IMR-90 (cell line): ENCODE measurements around the gene GALNT13. TPM values are rescaled to one million over a fixed set of nuclear protein-coding genes. Genes with fewer than 3 reads are reported as not detected.

Experiments
- ATAC-seq: fragments of 200-7000 bp; cut with Tn5 transposase; 2 replicates; pipeline ENCODE4 v1.9.1; 2020; ENCODE audit warnings: low read depth, mild to moderate bottlenecking, moderate library complexity
- BruUV-seq: library from RNA; stranded (reverse); fragments of 400-500 nt; replicated peaks from 2 replicates; lab custom pipeline; 2021; lab: Mats Ljungman, UMichigan
- CTCF ChIA-PET: fragments of 300-600 bp; formaldehyde crosslinking; extraction: SDS; loops from one replicate; lab custom pipeline; 2021; ENCODE audit warnings: antibody characterized with exemption; lab: Yijun Ruan, JAX
- POLR2A ChIA-PET: fragments of 300-600 bp; sonication (Branson Sonifier 250); formaldehyde crosslinking; loops from one replicate; lab custom pipeline; 2022; ENCODE audit warnings: antibody characterized with exemption; ENCODE audit not compliant: unreplicated experiment; lab: Charles Lee
- DNase-seq: peaks from one replicate; pipeline ENCODE4 v3.0.0; 2013
- H2AFZ ChIP-seq: replicated peaks from 2 replicates; pipeline ENCODE3; 2013; ENCODE audit warnings: low read length, mild to moderate bottlenecking; ENCODE audit not compliant: poor library complexity
- H2AK5ac ChIP-seq: 2 replicates; pipeline ENCODE4 v1.6.1; 2013; ENCODE audit warnings: low read depth, low read length, inconsistent platforms
- H2AK9ac ChIP-seq: replicated peaks from 2 replicates; pipeline ENCODE3; 2013; ENCODE audit warnings: mild to moderate bottlenecking, low read depth, low read length, moderate library complexity; ENCODE audit not compliant: poor library complexity
- H2BK120ac ChIP-seq: 2 replicates; pipeline ENCODE4 v1.6.1; 2013; ENCODE audit warnings: low read depth, low read length, inconsistent platforms
- H2BK15ac ChIP-seq: 3 replicates; pipeline ENCODE4 v1.6.1; 2013; ENCODE audit warnings: low read depth, low read length, inconsistent platforms
- H2BK20ac ChIP-seq: 2 replicates; pipeline ENCODE4 v1.6.1; 2013; ENCODE audit warnings: low read depth, mild to moderate bottlenecking, inconsistent platforms, low read length, moderate library complexity
- H2BK5ac ChIP-seq: 2 replicates; pipeline ENCODE4 v1.6.1; 2013; ENCODE audit warnings: mild to moderate bottlenecking, low read depth, low read length, inconsistent platforms; ENCODE audit not compliant: poor library complexity, severe bottlenecking
- H3K14ac ChIP-seq: replicated peaks from 2 replicates; pipeline ENCODE4 v1.6.1; 2013; ENCODE audit warnings: low read depth, low read length, inconsistent platforms
- H3K18ac ChIP-seq: 2 replicates; pipeline ENCODE4 v1.6.1; 2013; ENCODE audit warnings: low read depth, low read length, control low read depth
- H3K23ac ChIP-seq: 2 replicates; pipeline ENCODE4 v1.6.1; 2013; ENCODE audit warnings: low read depth, low read length, inconsistent platforms
- H3K27ac ChIP-seq: 2 replicates; pipeline ENCODE4 v1.5.1; 2013; ENCODE audit warnings: mild to moderate bottlenecking, control low read depth, low read length; ENCODE audit not compliant: insufficient read depth
- H3K27me3 ChIP-seq: 2 replicates; pipeline ENCODE4 v1.6.1; 2013; ENCODE audit warnings: low read length; ENCODE audit not compliant: control insufficient read depth, insufficient read depth
- H3K36me3 ChIP-seq: 2 replicates; pipeline ENCODE4 v1.6.1; 2013; ENCODE audit warnings: low read length, mixed read lengths; ENCODE audit not compliant: control insufficient read depth, insufficient read depth
- H3K4ac ChIP-seq: 2 replicates; pipeline ENCODE4 v1.6.1; 2013; ENCODE audit warnings: low read depth, low read length, inconsistent platforms
- H3K4me1 ChIP-seq: 2 replicates; pipeline ENCODE4 v1.6.1; 2013; ENCODE audit warnings: low read length, mixed read lengths; ENCODE audit not compliant: control insufficient read depth, insufficient read depth
- H3K4me2 ChIP-seq: 2 replicates; pipeline ENCODE4 v1.6.1; 2013; ENCODE audit warnings: low read depth, mild to moderate bottlenecking, control low read depth, low read length, moderate library complexity
- H3K4me3 ChIP-seq: 2 replicates; pipeline ENCODE4 v1.5.1; 2013; ENCODE audit warnings: low read depth, mild to moderate bottlenecking, control low read depth, low read length, moderate library complexity; ENCODE audit not compliant: insufficient read depth
- H3K56ac ChIP-seq: 2 replicates; pipeline ENCODE4 v1.6.1; 2013; ENCODE audit warnings: low read length, inconsistent platforms; ENCODE audit not compliant: insufficient read depth; ENCODE audit errors: extremely low read depth
- H3K79me1 ChIP-seq, 2 experiments: 2 replicates each; pipeline ENCODE4 v1.6.1; 2013; ENCODE audit warnings: low read length in 2 of 2, inconsistent platforms in 1 of 2, low read depth in 1 of 2
- H3K9ac ChIP-seq: 2 replicates; pipeline ENCODE4 v1.6.1; 2013; ENCODE audit warnings: low read depth, low read length, control low read depth
- H3K9me1 ChIP-seq: 2 replicates; pipeline ENCODE4 v1.6.1; 2013; ENCODE audit warnings: low read length, inconsistent platforms; ENCODE audit not compliant: insufficient read depth
- H3K9me3 ChIP-seq: 2 replicates; pipeline ENCODE4 v1.6.1; 2013; ENCODE audit warnings: low read length; ENCODE audit not compliant: control insufficient read depth, insufficient read depth
- H4K20me1 ChIP-seq: 2 replicates; pipeline ENCODE4 v1.6.1; 2013; ENCODE audit warnings: low read length, inconsistent platforms; ENCODE audit not compliant: insufficient read depth
- H4K5ac ChIP-seq: 2 replicates; pipeline ENCODE4 v1.6.1; 2013; ENCODE audit warnings: mild to moderate bottlenecking, low read depth, low read length, control low read depth
- H4K8ac ChIP-seq, 2 experiments: 2 replicates each; pipeline ENCODE4 v1.6.1; 2013; ENCODE audit warnings: low read depth in 2 of 2, low read length in 2 of 2, control low read depth in 1 of 2, inconsistent platforms in 1 of 2
- H4K91ac ChIP-seq: 2 replicates; pipeline ENCODE4 v1.6.1; 2013; ENCODE audit warnings: low read depth, low read length, inconsistent platforms; ENCODE audit not compliant: insufficient read depth
- BHLHE40 ChIP-seq: fragments of 150-350 bp; IDR thresholded peaks from 2 replicates; pipeline ENCODE4 v1.6.1; 2016; ENCODE audit warnings: mild to moderate bottlenecking, low read depth, low read length
- MAZ ChIP-seq: IDR thresholded peaks from 2 replicates; pipeline ENCODE4 v1.6.1; 2012; ENCODE audit warnings: low read depth, mild to moderate bottlenecking, low read length, improper control_type of control experiment, moderate library complexity, borderline replicate concordance
- WGBS, 2 experiments: methylation state at CpG; one replicate each; pipeline versions ENCODE4 v1.1.5 to v1.1.7; 2013; ENCODE audit warnings: missing lambda C conversion rate in 2 of 2; ENCODE audit not compliant: insufficient read length in 1 of 2; ENCODE audit errors: extremely low coverage in 2 of 2; 5-methylcytosine and 5-hydroxymethylcytosine counted together
- dilution Hi-C: fragments of 300-500 bp; cut with HindIII; formaldehyde crosslinking; loops from one replicate; pipeline ENCODE4 v1.14.3; 2018; ENCODE audit warnings: low sequenced_read_pairs; ENCODE audit not compliant: unreplicated experiment
- in situ Hi-C: fragments of 300-500 bp; cut with MboI; formaldehyde crosslinking; loops from 3 replicates; pipeline ENCODE4 v1.14.3; 2019; ENCODE audit warnings: low sequenced_read_pairs, inconsistent platforms, mixed read lengths
- intact Hi-C: fragments of 100-400 bp; cut with micrococcal nuclease; formaldehyde crosslinking; loops from 2 replicates; pipeline ENCODE4 v1.10.0; 2022
- polyA plus RNA-seq, 3 experiments: library from polyadenylated mRNA; depleted of rRNA; stranded (reverse); fragments of >200 nt; gene quantifications; 2 replicates each; pipeline ENCODE4 v1.2.3, GENCODE V29; 2012; ENCODE audit warnings: low replicate concordance in 1 of 3
- total RNA-seq: library from RNA; depleted of rRNA; stranded (reverse); fragments of >200 nt; gene quantifications from 2 replicates; pipeline ENCODE4 v1.2.3, GENCODE V29; 2012

The GALNT13 gene
- total and polyA plus RNA-seq, 2 of the 4 experiments (the other 2 are of a cell fraction) = 0.03 TPM; not detected in 1

GRCh38 chr2:153971855-153972254 lies 100.1 kb downstream of the GALNT13 start:
- H3K18ac ChIP-seq = no peak overlapping the region
- no peak overlapping the region for H3K56ac ChIP-seq
- no peak overlapping the region for H2AFZ ChIP-seq
- no peak overlapping the region for H3K23ac ChIP-seq
- H2BK15ac ChIP-seq = no peak overlapping the region
- intact Hi-C loops (no loop called here), in situ Hi-C loops (no loop called here), dilution Hi-C loops (no loop called here)
- no peak for DNase-seq
- H3K9ac ChIP-seq = no peak overlapping the region
- no peak overlapping the region for H2BK120ac ChIP-seq
- no TSS peak for BruUV-seq
- ATAC-seq = no peak
- no peak overlapping the region for H4K91ac ChIP-seq
- no peaks in the 10 kb centered on the region for H3K36me3 ChIP-seq
- no peak overlapping the region for H3K4me2 ChIP-seq
- no peak overlapping the region for H3K4ac ChIP-seq
- no peaks in the 10 kb centered on the region for H4K20me1 ChIP-seq
- H4K8ac ChIP-seq = no peak overlapping the region
- H2BK20ac ChIP-seq = no peak overlapping the region
- no peaks in the 10 kb centered on the region for H3K9me1 ChIP-seq
- H4K5ac ChIP-seq = no peak overlapping the region
- no peak overlapping the region for H2BK5ac ChIP-seq
- no peaks in the 10 kb centered on the region for H3K4me1 ChIP-seq
- no peaks in the 10 kb centered on the region for H3K79me1 ChIP-seq
- H3K14ac ChIP-seq = no peak overlapping the region
- WGBS, 2 experiments = no CpG with 5 or more reads among the region's 1 CpG
- peaks cover 10% of the 10 kb centered on the region for H3K9me3 ChIP-seq
- no peaks in the 10 kb centered on the region for H3K27me3 ChIP-seq
- TF ChIP-seq BHLHE40 (no peak), MAZ (no peak)
- no peak overlapping the region for H2AK5ac ChIP-seq
- no peak overlapping the region for H3K4me3 ChIP-seq
- no peak overlapping the region for H3K27ac ChIP-seq
- ChIA-PET CTCF (no interaction called here), POLR2A (no interaction called here)
- H2AK9ac ChIP-seq = no peak overlapping the region
